Testis (tissue), 5 donors: ENCODE data around the gene GTF2F1. TPM values are rescaled to one million over a fixed set of nuclear protein-coding genes. Genes with fewer than 3 reads are reported as not detected.

ENCODE experiments used
- DNase-seq: peaks from one replicate; pipeline ENCODE4 v3.0.0-alpha.2; 2019
- H3K27ac ChIP-seq, 2 donors: fragments of 200-600 bp; sonication (generic); one replicate each; pipeline ENCODE4 v1.5.1; 2019
- H3K27me3 ChIP-seq: fragments of 200-600 bp; sonication (generic); one replicate; pipeline ENCODE4 v1.5.1; 2019
- H3K36me3 ChIP-seq: fragments of 200-600 bp; sonication (generic); one replicate; pipeline ENCODE4 v1.5.1; 2017; ENCODE audit warnings: low read depth; ENCODE audit errors: missing control alignments
- H3K4me1 ChIP-seq: fragments of 200-600 bp; sonication (generic); one replicate; pipeline ENCODE4 v1.5.1; 2019
- H3K4me3 ChIP-seq, 2 donors: fragments of 200-600 bp; sonication (generic); one replicate each; pipeline ENCODE4 v1.5.1; 2017 to 2019
- H3K9me3 ChIP-seq: fragments of 200-600 bp; sonication (generic); one replicate; pipeline ENCODE4 v1.5.1; 2017
- CTCF ChIP-seq, 3 experiments: fragments of 450-650 bp in 2 of 3; fragments of 200-600 bp in 1 of 3; sonication (generic) in 1 of 3; IDR thresholded peaks; one replicate each; pipeline ENCODE4 v1.5.1; 2016 to 2019; ENCODE audit warnings: antibody characterized with exemption in 3 of 3, mild to moderate bottlenecking in 2 of 3, moderate library complexity in 1 of 3
- POLR2A ChIP-seq: fragments of 450-650 bp; IDR thresholded peaks from one replicate; pipeline ENCODE4 v1.6.1; 2017; ENCODE audit warnings: antibody characterized with exemption, mild to moderate bottlenecking, moderate library complexity
- WGBS, 2 donors: methylation state at CpG; one replicate each; pipeline ENCODE4 v1.1.5; 2018; 5-methylcytosine and 5-hydroxymethylcytosine counted together
- intact Hi-C: fragments of 100-400 bp; cut with DNase I; formaldehyde crosslinking; loops from one replicate; pipeline ENCODE4 v1.15.1; 2023; ENCODE audit warnings: low total_unique reads
- long read RNA-seq, 2 donors: transcript quantifications; one replicate each; lab custom pipeline, GENCODE V29; 2026
- polyA plus RNA-seq: library from polyadenylated mRNA; stranded (reverse); fragments of 350-450 nt; fragmentation: Illumina TruSeq; extraction: RNeasy Lipid Tissue Mini Kit (QIAGEN cat#74804); gene quantifications from one replicate; pipeline ENCODE4 v1.2.3, GENCODE V29; 2014; ENCODE audit warnings: low read depth, low replicate concordance; ENCODE audit not compliant: insufficient read depth
- total RNA-seq, 2 donors: library from RNA; depleted of rRNA; stranded (reverse); fragments of >200 nt; gene quantifications; one replicate each; pipeline ENCODE4 v1.2.3, GENCODE V29; 2016

The GTF2F1 gene
- total RNA-seq (10 to 100 TPM; 78.1 to 81.1 TPM), polyA plus RNA-seq (122 TPM)
- long read RNA-seq, donor 1, transcript GTF2F1-201 (13 exons, 2,731 nt) = major isoform, 10 of 10 reads
- long read RNA-seq, donor 1, partial matches to known transcripts = 0 of 10 reads
- long read RNA-seq, donor 1, other reads (novel, unspliced or antisense) = 0 of 10 reads
- long read RNA-seq, donor 2, transcript GTF2F1-201 (13 exons, 2,731 nt) = major isoform, 6 of 6 reads
- long read RNA-seq, donor 2, partial matches to known transcripts = 0 of 6 reads
- long read RNA-seq, donor 2, other reads (novel, unspliced or antisense) = 0 of 6 reads

GRCh38 chr19:6393074-6393982 lies at the start of gene GTF2F1:
TSS of gene GTF2F1 (minus strand) at chr19:6393164. CDS start at chr19:6392995, 169 bp downstream.
- no peaks in the 10 kb centered on the region for H3K9me3 ChIP-seq
- DNase-seq = peak; percentile 97
- 0 to 1% methylated on average over 3 to 69 of the region's 69 CpGs for WGBS, 2 donors
- H3K4me1 ChIP-seq = peaks cover 7% of the 10 kb centered on the region
- TF ChIP-seq CTCF (IDR thresholded peaks at IDR 0.05) (peak in 1 of 3 experiments; percentile 1), POLR2A (no peak)
- no peaks in the 10 kb centered on the region for H3K27me3 ChIP-seq
- peak within 1 kb of the TSS; percentile 95 for H3K27ac ChIP-seq
- peak within 1 kb of the TSS; percentile 75 to 97 for H3K4me3 ChIP-seq
- no peaks in the 10 kb centered on the region for H3K36me3 ChIP-seq
- intact Hi-C loops = loop anchor here (5.0 kb wide), 1 partner anchor 34 kb away; no protein-coding TSS in a partner anchor

- TF ChIP-seq POLR2A (no peak), CTCF (IDR thresholded peaks at IDR 0.05) (no peak)
- Histone ChIP-seq H3K36me3 (no peaks in the 10 kb centered on the region), H3K4me1 (peaks cover 6% of the 10 kb centered on the region), H3K9me3 (no peaks in the 10 kb centered on the region), H3K27ac (no peak overlapping the region), H3K4me3 (no peak overlapping the region), H3K27me3 (no peaks in the 10 kb centered on the region)
- intact Hi-C loops = no loop called here
- WGBS, 2 donors = 91 to 94% methylated on average over 11 of the region's 13 CpGs
- DNase-seq = no peak
Measured at GRCh38 chr19:6442087-6442688, 49.2 kb upstream of the GTF2F1 start.

- Histone ChIP-seq H3K4me1 (no peaks in the 10 kb centered on the region), H3K9me3 (no peaks in the 10 kb centered on the region), H3K36me3 (no peaks in the 10 kb centered on the region), H3K4me3 (no peak overlapping the region), H3K27ac (no peak overlapping the region), H3K27me3 (no peaks in the 10 kb centered on the region)
- intact Hi-C loops = no loop called here
- DNase-seq = no peak
- no peak for TF ChIP-seq POLR2A
- TF ChIP-seq CTCF (IDR thresholded peaks at IDR 0.05) = no peak
- 91 to 93% methylated on average over 3 of the region's 3 CpGs for WGBS, 2 donors
Measured at GRCh38 chr19:6440905-6441304, 47.9 kb upstream of the GTF2F1 start.

- no peaks in the 10 kb centered on the region for H3K4me1 ChIP-seq
- 85 to 90% methylated on average over 4 of the region's 4 CpGs for WGBS, 2 donors
- no peak overlapping the region for H3K27ac ChIP-seq
- H3K27me3 ChIP-seq = no peaks in the 10 kb centered on the region
- H3K36me3 ChIP-seq = no peaks in the 10 kb centered on the region
- H3K9me3 ChIP-seq = no peaks in the 10 kb centered on the region
- H3K4me3 ChIP-seq = no peak overlapping the region
- no peak for DNase-seq
- intact Hi-C loops = no loop called here
- no peak for TF ChIP-seq POLR2A
- TF ChIP-seq CTCF (IDR thresholded peaks at IDR 0.05) = no peak
Measured at GRCh38 chr19:6439743-6440142, 46.8 kb upstream of the GTF2F1 start.
